IMR-90 (cell line): Measurements from ENCODE around the gene PRR16.
"Not testable (repeated sequence)": the region's sequence is repeated elsewhere in the genome, so short reads cannot be mapped to it uniquely, and the experiment has no call there.

Experiments
- BHLHE40 ChIP-seq: fragments of 150-350 bp; IDR thresholded peaks from 2 replicates; pipeline ENCODE4 v1.6.1; 2016; ENCODE audit warnings: mild to moderate bottlenecking, low read depth, low read length
- CEBPB ChIP-seq: IDR thresholded peaks from 2 replicates; pipeline ENCODE4 v1.6.1; 2012; ENCODE audit warnings: low read depth, low read length, improper control_type of control experiment
- CTCF ChIP-seq: conservative IDR thresholded peaks from 2 replicates; pipeline ENCODE4 v1.5.1; 2012; ENCODE audit warnings: mild to moderate bottlenecking, low read depth, low read length, improper control_type of control experiment
- FOS ChIP-seq: fragments of 150-350 bp; IDR thresholded peaks from 2 replicates; pipeline ENCODE4 v1.6.1; 2016; ENCODE audit warnings: low read depth, low read length
- MXI1 ChIP-seq: IDR thresholded peaks from 2 replicates; pipeline ENCODE4 v1.6.1; 2012; ENCODE audit warnings: low read depth, mild to moderate bottlenecking, low read length, moderate library complexity, borderline replicate concordance
- POLR2A ChIP-seq: IDR thresholded peaks from 2 replicates; pipeline ENCODE4 v1.6.1; 2012; ENCODE audit warnings: mild to moderate bottlenecking, low read depth, low read length
- SMC3 ChIP-seq: fragments of 150-350 bp; IDR thresholded peaks from 2 replicates; pipeline ENCODE4 v1.6.1; 2016; ENCODE audit warnings: low read depth, mild to moderate bottlenecking, antibody characterized with exemption, low read length, moderate library complexity
- USF2 ChIP-seq: fragments of 150-350 bp; IDR thresholded peaks from 2 replicates; pipeline ENCODE4 v1.6.1; 2017; ENCODE audit warnings: mild to moderate bottlenecking, antibody characterized with exemption, low read length, low read depth
- TF ChIP-seq, protein P1 (sequence below): fragments of 150-350 bp; IDR thresholded peaks from 2 replicates; pipeline ENCODE4 v1.6.1; 2016; ENCODE audit warnings: low read depth, mild to moderate bottlenecking, low read length, moderate library complexity, borderline replicate concordance

DNA sequence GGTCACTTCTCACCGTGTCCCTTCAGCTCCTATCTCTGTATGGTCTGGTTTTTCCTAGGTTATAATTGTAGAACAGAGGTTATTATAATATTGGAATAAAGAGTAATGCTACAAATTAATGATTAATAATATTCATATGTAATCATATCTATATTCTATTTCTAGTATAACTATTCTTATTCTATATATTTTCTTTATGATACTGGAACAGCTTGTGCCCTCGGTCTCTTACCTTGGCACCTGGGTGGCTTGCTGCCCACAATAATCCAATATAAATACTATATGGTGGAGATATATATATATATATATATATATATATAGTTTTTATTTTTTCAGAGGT, 5.6 kb upstream of the PRR16 start:
- not testable (repeated sequence) for TF ChIP-seq POLR2A, CTCF, FOS, SMC3, MXI1, USF2, CEBPB, BHLHE40
- TF ChIP-seq, protein P1, sequence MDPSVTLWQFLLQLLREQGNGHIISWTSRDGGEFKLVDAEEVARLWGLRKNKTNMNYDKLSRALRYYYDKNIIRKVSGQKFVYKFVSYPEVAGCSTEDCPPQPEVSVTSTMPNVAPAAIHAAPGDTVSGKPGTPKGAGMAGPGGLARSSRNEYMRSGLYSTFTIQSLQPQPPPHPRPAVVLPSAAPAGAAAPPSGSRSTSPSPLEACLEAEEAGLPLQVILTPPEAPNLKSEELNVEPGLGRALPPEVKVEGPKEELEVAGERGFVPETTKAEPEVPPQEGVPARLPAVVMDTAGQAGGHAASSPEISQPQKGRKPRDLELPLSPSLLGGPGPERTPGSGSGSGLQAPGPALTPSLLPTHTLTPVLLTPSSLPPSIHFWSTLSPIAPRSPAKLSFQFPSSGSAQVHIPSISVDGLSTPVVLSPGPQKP, result not testable (repeated sequence)
